ENCODE data around the gene AIFM2.
"Not testable (repeated sequence)": the region's sequence is repeated elsewhere in the genome, so short reads cannot be mapped to it uniquely, and the experiment has no call there.

GRCh38 chr10:70159366-70159765, 26.7 kb upstream of the AIFM2 start:
- not testable (repeated sequence) for TF ChIP-seq CTCF, POLR2AphosphoS5 (IDR thresholded peaks at IDR 0.05)
